GM19240 (cell line): ENCODE data around the gene DNAJC5G.

Experiments used
- DNase-seq: peaks from one replicate; pipeline ENCODE4 v3.0.0; 2011; ENCODE audit warnings: low spot score; ENCODE audit not compliant: insufficient read length

DNAJC5G gene

GRCh38 chr2:27275211-27276150, at the start of gene DNAJC5G:
DNAJC5G (plus strand) TSS chr2:27275433; CDS start chr2:27276729, 1,296 bp downstream.
- DNase-seq: no peak

GRCh38 chr2:27225526-27225925, 49.7 kb upstream of the DNAJC5G start:
- no peak for DNase-seq

- DNase-seq: no peak
Measured at GRCh38 chr2:27227501-27227900, 47.7 kb upstream of the DNAJC5G start.

- no peak for DNase-seq
Measured at GRCh38 chr2:27231921-27232320, 43.3 kb upstream of the DNAJC5G start.

GRCh38 chr2:27233341-27233740, 41.9 kb upstream of the DNAJC5G start:
- no peak for DNase-seq

- DNase-seq: no peak
Measured at GRCh38 chr2:27236136-27236535, 39.1 kb upstream of the DNAJC5G start.

- DNase-seq: no peak
Measured at GRCh38 chr2:27236626-27237025, 38.6 kb upstream of the DNAJC5G start.

GRCh38 chr2:27237341-27237945, 37.8 kb upstream of the DNAJC5G start:
- DNase-seq: no peak

GRCh38 chr2:27238976-27239375, 36.3 kb upstream of the DNAJC5G start:
- DNase-seq: no peak

GRCh38 chr2:27240406-27240805, 34.8 kb upstream of the DNAJC5G start:
- DNase-seq: no peak

- DNase-seq: no peak
Measured at GRCh38 chr2:27241761-27242613, 33.2 kb upstream of the DNAJC5G start.

GRCh38 chr2:27242614-27242951, 32.6 kb upstream of the DNAJC5G start:
- DNase-seq: no peak

GRCh38 chr2:27243391-27244130, 31.7 kb upstream of the DNAJC5G start:
- DNase-seq: no peak

GRCh38 chr2:27245116-27245515, 30.1 kb upstream of the DNAJC5G start:
- no peak for DNase-seq

GRCh38 chr2:27245626-27246025, 29.6 kb upstream of the DNAJC5G start:
- no peak for DNase-seq

GRCh38 chr2:27247893-27248292, 27.3 kb upstream of the DNAJC5G start:
- no peak for DNase-seq

GRCh38 chr2:27249159-27249890, 25.9 kb upstream of the DNAJC5G start:
- DNase-seq: no peak

- peak; percentile 62 for DNase-seq
Measured at GRCh38 chr2:27249891-27250651, 25.2 kb upstream of the DNAJC5G start.

GRCh38 chr2:27250652-27251379, 24.4 kb upstream of the DNAJC5G start:
- no peak for DNase-seq
